ENCODE results near the gene SDCBP2.

SDCBP2 gene

GRCh38 chr20:1328680-1329330, at the start of gene SDCBP2:
SDCBP2 (minus strand) TSS chr20:1329139; CDS start chr20:1320416, 8,723 bp downstream.
- no peak for DNase-seq

- DNase-seq = no peak
Observed at GRCh38 chr20:1378735-1379125, 49.8 kb upstream of the SDCBP2 start.

- DNase-seq = peak; percentile 67
Observed at GRCh38 chr20:1377984-1378734, 49.2 kb upstream of the SDCBP2 start.

GRCh38 chr20:1377341-1377871, 48.5 kb upstream of the SDCBP2 start:
- peak; percentile 82 for DNase-seq

GRCh38 chr20:1376408-1377270, 47.7 kb upstream of the SDCBP2 start:
- DNase-seq = no peak

- no peak for DNase-seq
Observed at GRCh38 chr20:1376007-1376406, 47.1 kb upstream of the SDCBP2 start.

- no peak for DNase-seq
Observed at GRCh38 chr20:1375515-1375914, 46.6 kb upstream of the SDCBP2 start.

- DNase-seq = no peak
Observed at GRCh38 chr20:1374246-1374645, 45.3 kb upstream of the SDCBP2 start.

GRCh38 chr20:1373614-1374013, 44.7 kb upstream of the SDCBP2 start:
- no peak for DNase-seq

- no peak for DNase-seq
Observed at GRCh38 chr20:1373036-1373435, 44.1 kb upstream of the SDCBP2 start.

- DNase-seq = no peak
Observed at GRCh38 chr20:1371830-1372539, 43.0 kb upstream of the SDCBP2 start.

GRCh38 chr20:1371202-1371782, 42.4 kb upstream of the SDCBP2 start:
- no peak for DNase-seq

- DNase-seq = no peak
Observed at GRCh38 chr20:1370548-1371110, 41.7 kb upstream of the SDCBP2 start.

GRCh38 chr20:1369970-1370369, 41.0 kb upstream of the SDCBP2 start:
- no peak for DNase-seq

GRCh38 chr20:1368448-1369199, 39.7 kb upstream of the SDCBP2 start:
- DNase-seq = no peak

GRCh38 chr20:1367479-1367878, 38.5 kb upstream of the SDCBP2 start:
- DNase-seq = no peak

GRCh38 chr20:1364106-1364505, 35.2 kb upstream of the SDCBP2 start:
- peak; percentile 62 for DNase-seq

GRCh38 chr20:1363522-1363921, 34.6 kb upstream of the SDCBP2 start:
- DNase-seq = no peak

GRCh38 chr20:1362484-1362883, 33.5 kb upstream of the SDCBP2 start:
- peak; percentile 35 for DNase-seq

- peak; percentile 55 for DNase-seq
Observed at GRCh38 chr20:1360094-1360846, 31.3 kb upstream of the SDCBP2 start.
